HepG2 (cell line): ENCODE measurements around the gene NEDD8. TPM values are rescaled to one million over a fixed set of nuclear protein-coding genes. Genes with fewer than 3 reads are reported as not detected.

Experiments used
- CREB1 ChIP-seq, 2 experiments: fragments of 450-650 bp in 1 of 2; IDR thresholded peaks; 2 replicates each; pipeline ENCODE4 v1.6.1; 2016 to 2017; ENCODE audit warnings: control low read depth in 1 of 2, mild to moderate bottlenecking in 1 of 2, missing compliant biosample characterization in 1 of 2, missing genetic modification characterization in 1 of 2
- DZIP1 ChIP-seq: sonication (generic); formaldehyde crosslinking; IDR thresholded peaks from 2 replicates; pipeline ENCODE4 v1.5.0; 2020; ENCODE audit warnings: mild to moderate bottlenecking, missing genetic modification reagents
- E2F5 ChIP-seq: sonication (generic); formaldehyde crosslinking; conservative IDR thresholded peaks from 2 replicates; pipeline ENCODE4 v1.4.0; 2020; ENCODE audit warnings: missing genetic modification reagents
- GLI4 ChIP-seq: sonication (generic); formaldehyde crosslinking; IDR thresholded peaks from 2 replicates; pipeline ENCODE4 v1.5.1; 2020; ENCODE audit warnings: missing genetic modification reagents, mild to moderate bottlenecking, moderate library complexity, borderline replicate concordance
- HNRNPK ChIP-seq: fragments of 200-400 bp; formaldehyde crosslinking; IDR thresholded peaks from 2 replicates; pipeline ENCODE4 v1.6.1; 2018; ENCODE audit warnings: low read length, low read depth, moderate library complexity, mild to moderate bottlenecking; ENCODE audit not compliant: poor library complexity, severe bottlenecking
- HNRNPLL ChIP-seq: fragments of 200-400 bp; formaldehyde crosslinking; IDR thresholded peaks from 2 replicates; pipeline ENCODE4 v1.6.1; 2017; ENCODE audit warnings: mild to moderate bottlenecking, low read depth, low read length; ENCODE audit not compliant: poor library complexity, severe bottlenecking
- NFE2L2 ChIP-seq: fragments of 150-350 bp; IDR thresholded peaks from 2 replicates; pipeline ENCODE4 v1.6.1; 2014; ENCODE audit warnings: low read length
- NR3C1 ChIP-seq: sonication (generic); formaldehyde crosslinking; IDR thresholded peaks from 2 replicates; pipeline ENCODE4 v1.4.0; 2020; ENCODE audit warnings: missing genetic modification reagents
- PBX3 ChIP-seq: sonication (generic); formaldehyde crosslinking; IDR thresholded peaks from 2 replicates; pipeline ENCODE4 v1.8.1; 2023; ENCODE audit warnings: missing genetic modification reagents, inconsistent platforms, borderline replicate concordance
- PHF21A ChIP-seq: sonication (generic); formaldehyde crosslinking; IDR thresholded peaks from 2 replicates; pipeline ENCODE4 v1.5.0; 2020; ENCODE audit warnings: mild to moderate bottlenecking, missing genetic modification reagents
- PRMT3 ChIP-seq: sonication (generic); formaldehyde crosslinking; IDR thresholded peaks from 2 replicates; pipeline ENCODE4 v1.8.1; 2022; ENCODE audit warnings: low read depth, mild to moderate bottlenecking, moderate library complexity, missing genetic modification reagents, borderline replicate concordance
- RARA ChIP-seq: IDR thresholded peaks from 2 replicates; pipeline ENCODE4 v1.6.1; 2016; ENCODE audit warnings: missing genetic modification reagents, missing compliant biosample characterization
- RORA ChIP-seq: sonication (generic); formaldehyde crosslinking; IDR thresholded peaks from 2 replicates; pipeline ENCODE4 v1.5.0; 2020; ENCODE audit warnings: mild to moderate bottlenecking, missing genetic modification reagents, moderate library complexity
- SMAD3 ChIP-seq: sonication (generic); formaldehyde crosslinking; IDR thresholded peaks from 2 replicates; pipeline ENCODE4 v1.4.0; 2020; ENCODE audit warnings: missing genetic modification reagents
- SOX5 ChIP-seq: IDR thresholded peaks from 2 replicates; pipeline ENCODE4 v1.6.1; 2016; ENCODE audit warnings: borderline replicate concordance
- TBX3 ChIP-seq: fragments of 450-650 bp; IDR thresholded peaks from 2 replicates; pipeline ENCODE4 v1.6.1; 2017; ENCODE audit warnings: antibody characterized with exemption, mild to moderate bottlenecking, inconsistent platforms, borderline replicate concordance
- TCF7L2 ChIP-seq: IDR thresholded peaks from 2 replicates; pipeline ENCODE4 v1.6.1; 2011; ENCODE audit warnings: mild to moderate bottlenecking, low read depth, low read length, moderate library complexity
- TMF1 ChIP-seq: sonication (generic); formaldehyde crosslinking; IDR thresholded peaks from 2 replicates; pipeline ENCODE4 v1.8.1; 2022; ENCODE audit warnings: low read depth, missing genetic modification reagents
- ZFP1 ChIP-seq: IDR thresholded peaks from 2 replicates; pipeline ENCODE4 v1.6.1; 2016
- ZNF138 ChIP-seq: sonication (generic); formaldehyde crosslinking; IDR thresholded peaks from 2 replicates; pipeline ENCODE4 v1.5.0; 2020; ENCODE audit warnings: mild to moderate bottlenecking, low read depth, missing genetic modification reagents
- ZNF230 ChIP-seq: sonication (generic); formaldehyde crosslinking; IDR thresholded peaks from 2 replicates; pipeline ENCODE4 v1.4.0; 2020; ENCODE audit warnings: mild to moderate bottlenecking, missing genetic modification reagents
- ZNF256 ChIP-seq: sonication (generic); formaldehyde crosslinking; conservative IDR thresholded peaks from 2 replicates; pipeline ENCODE4 v1.4.0; 2020; ENCODE audit warnings: missing genetic modification reagents
- ZNF274 ChIP-seq: sonication (generic); formaldehyde crosslinking; IDR thresholded peaks from 2 replicates; pipeline ENCODE4 v1.5.1; 2020; ENCODE audit warnings: mild to moderate bottlenecking, missing genetic modification reagents
- ZNF33B ChIP-seq: sonication (generic); formaldehyde crosslinking; IDR thresholded peaks from 2 replicates; pipeline ENCODE4 v1.5.1; 2020; ENCODE audit warnings: mild to moderate bottlenecking, missing genetic modification reagents
- ZNF543 ChIP-seq: sonication (generic); formaldehyde crosslinking; IDR thresholded peaks from 2 replicates; pipeline ENCODE4 v1.4.0; 2020; ENCODE audit warnings: mild to moderate bottlenecking, missing genetic modification reagents
- ZNF567 ChIP-seq: sonication (generic); formaldehyde crosslinking; IDR thresholded peaks from 2 replicates; pipeline ENCODE4 v1.8.1; 2023; ENCODE audit warnings: mild to moderate bottlenecking, missing genetic modification reagents, borderline replicate concordance
- ZNF749 ChIP-seq: sonication (generic); formaldehyde crosslinking; IDR thresholded peaks from 2 replicates; pipeline ENCODE4 v1.8.0; 2022; ENCODE audit warnings: mild to moderate bottlenecking, missing genetic modification reagents, moderate library complexity, borderline replicate concordance
- polyA plus RNA-seq, 8 experiments: library from polyadenylated mRNA; depleted of rRNA in 3 of 8; stranded (reverse) in 7 of 8; unstranded in 1 of 8; fragments of >200 nt; fragmentation: Illumina TruSeq in 4 of 8; extraction: Trizol in 4 of 8; gene quantifications; 2 replicates each; pipeline versions ENCODE4 v1.2.1 to v1.2.3, GENCODE V29; 2011 to 2016; ENCODE audit warnings: low read depth in 4 of 8, missing spikeins in 1 of 8, mixed read lengths in 1 of 8; ENCODE audit not compliant: insufficient read depth in 1 of 8
- total RNA-seq, 5 experiments: library from RNA; depleted of rRNA; stranded (reverse); fragments of >200 nt; fragmentation: Illumina TruSeq; extraction: Trizol; gene quantifications; 2 replicates each; pipeline ENCODE4 v1.2.3, GENCODE V29; 2016; ENCODE audit warnings: low read depth in 1 of 5

Gene NEDD8
- total and polyA plus RNA-seq, 2 of the 13 experiments (the other 11 are each of a cell fraction or from before 2014, with no cell fraction given), result 535 to 713 TPM

- TF ChIP-seq SOX5 (CRISPR knock-in tag), result peak; percentile 89
- peak; percentile 99 for TF ChIP-seq ZNF749 (CRISPR knock-in tag)
- TF ChIP-seq TBX3, result peak; percentile 66
- TF ChIP-seq HNRNPK, result peak; percentile 99
- TF ChIP-seq CREB1 (IDR thresholded peaks at IDR 0.05), result peak; percentile 71; the same call in 1 of the 2 replicates
- TF ChIP-seq CREB1 (CRISPR knock-in tag; IDR thresholded peaks at IDR 0.05), result no peak
- TF ChIP-seq ZNF274 (CRISPR knock-in tag), result peak; percentile 99
- peak; percentile 94; the same call in 1 of the 2 replicates for TF ChIP-seq ZNF230 (CRISPR knock-in tag)
- TF ChIP-seq TMF1 (CRISPR knock-in tag), result peak; percentile 97
- TF ChIP-seq PBX3 (CRISPR knock-in tag), result peak; percentile 95
- TF ChIP-seq NR3C1, result peak; percentile 77; the same call in 1 of the 2 replicates
- TF ChIP-seq E2F5 (CRISPR knock-in tag), result peak; percentile 91
- TF ChIP-seq SMAD3 (CRISPR knock-in tag), result no peak; the same call in none of the 2 replicates
- TF ChIP-seq ZNF543 (CRISPR knock-in tag), result peak; percentile 99
- TF ChIP-seq PRMT3 (CRISPR knock-in tag), result peak; percentile 82; the same call in 1 of the 2 replicates
- TF ChIP-seq ZNF256 (CRISPR knock-in tag), result peak; percentile 99
- peak; percentile 96 for TF ChIP-seq HNRNPLL
- TF ChIP-seq NFE2L2, result no peak
- TF ChIP-seq PHF21A (CRISPR knock-in tag), result peak; percentile 100
- peak; percentile 94 for TF ChIP-seq ZFP1
- TF ChIP-seq GLI4 (CRISPR knock-in tag), result peak; percentile 97
- TF ChIP-seq ZNF138 (CRISPR knock-in tag), result peak; percentile 98
- TF ChIP-seq RARA (CRISPR knock-in tag), result peak; percentile 60
- peak; percentile 24; the same call in 1 of the 2 replicates for TF ChIP-seq ZNF33B (CRISPR knock-in tag)
- peak; percentile 99 for TF ChIP-seq ZNF567 (CRISPR knock-in tag)
- no peak for TF ChIP-seq TCF7L2
- no peak; the same call in 1 of the 2 replicates for TF ChIP-seq RORA (CRISPR knock-in tag)
- peak; percentile 89 for TF ChIP-seq DZIP1
These were observed 39.1 kb upstream of the NEDD8 start, which contains the start of gene RABGGTA (continued) for GRCh38 chr14:24271134-24271833.
